ENCODE results near the gene ALG2.

Gene ALG2

DNA sequence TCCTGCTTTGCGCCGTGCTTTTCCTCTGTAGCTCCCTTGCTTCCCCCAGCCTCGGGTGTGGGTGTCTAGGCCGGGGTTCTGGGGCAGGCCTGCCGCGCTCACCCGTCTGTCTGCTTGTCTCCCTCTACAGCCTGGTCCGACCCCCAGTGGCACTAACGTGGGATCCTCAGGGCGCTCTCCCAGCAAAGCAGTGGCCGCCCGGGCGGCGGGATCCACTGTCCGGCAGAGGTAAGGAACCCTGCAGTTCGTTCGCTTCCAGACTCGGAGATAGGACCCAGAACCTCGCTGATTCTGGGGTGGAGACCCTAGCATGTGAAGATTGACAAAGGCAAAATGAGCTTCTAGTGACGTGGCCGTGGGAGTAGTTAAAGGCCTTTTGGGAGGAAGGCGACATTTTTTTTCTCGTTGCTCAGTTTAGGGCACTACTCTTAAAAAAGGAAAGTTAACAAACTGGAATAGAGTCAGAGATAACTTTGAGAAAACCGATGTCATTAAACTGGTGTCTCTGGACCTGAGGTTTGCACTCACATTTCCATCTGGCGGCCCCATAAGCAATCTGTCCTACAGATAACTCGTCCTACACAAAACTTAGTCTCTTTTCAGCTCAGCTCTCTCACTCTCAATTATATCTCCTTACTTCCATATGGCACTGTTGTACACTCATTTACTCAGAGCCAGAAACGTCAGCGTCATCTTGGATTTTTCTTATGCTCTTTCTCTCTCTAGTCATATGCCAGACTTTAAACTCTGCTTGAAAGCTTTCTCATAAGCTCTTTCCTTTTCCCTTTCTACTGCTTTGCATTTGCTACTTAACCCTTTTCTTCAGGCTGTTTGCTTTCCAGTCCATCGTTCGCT, 901 bp upstream of the ALG2 start:
- no peak for DNase-seq (ENCODE audit: low read depth, low spot score)
- H3K27me3 ChIP-seq (ENCODE audit: insufficient read depth, insufficient read length): no peaks in the 10 kb centered on the region
- H3K4me1 ChIP-seq (ENCODE audit: insufficient read depth, insufficient read length): no peaks in the 10 kb centered on the region
- peak overlapping the region; percentile 100 for H3K9ac ChIP-seq (ENCODE audit: insufficient read length, low read depth)
- no peaks in the 10 kb centered on the region for H3K9me3 ChIP-seq (ENCODE audit: insufficient read depth, low read length)
- TF ChIP-seq SUZ12 (IDR thresholded peaks at IDR 0.05; ENCODE audit: extremely low read depth, insufficient read depth, insufficient read length): no peak
- no peak for TF ChIP-seq YY1 (IDR thresholded peaks at IDR 0.05; ENCODE audit: insufficient read depth, insufficient read length)
- no peak for TF ChIP-seq ZNF274 (IDR thresholded peaks at IDR 0.05; ENCODE audit: low read depth, low read length)
- H3K36me3 ChIP-seq (ENCODE audit: insufficient read depth, insufficient read length, low read length): peaks cover 68% of the 10 kb centered on the region
- peak overlapping the region; percentile 99 for H3K4me3 ChIP-seq (ENCODE audit: insufficient read length, low read depth)

DNA sequence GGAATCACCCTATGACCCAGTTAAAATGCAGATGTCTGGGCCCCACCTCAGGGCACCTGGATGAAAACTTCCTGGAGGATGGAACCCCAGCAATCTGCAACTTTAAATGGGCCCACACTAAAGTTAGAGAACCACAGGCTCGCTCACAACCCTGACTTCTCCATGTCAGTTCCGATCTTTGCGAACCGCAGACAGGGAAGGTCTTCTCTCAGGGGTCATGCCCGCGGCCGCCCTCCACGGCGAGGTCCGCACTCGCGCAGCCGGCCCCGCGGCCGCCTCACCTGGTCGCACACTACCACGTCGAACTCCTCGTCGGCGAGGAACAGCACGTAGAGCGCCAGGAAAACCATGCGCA, 499 bp downstream of the ALG2 start:
- H3K9me3 ChIP-seq (ENCODE audit: insufficient read depth, low read length): no peaks in the 10 kb centered on the region
- H3K36me3 ChIP-seq (ENCODE audit: insufficient read depth, insufficient read length, low read length): peaks cover 71% of the 10 kb centered on the region
- peak overlapping the region; percentile 100 for H3K9ac ChIP-seq (ENCODE audit: insufficient read length, low read depth)
- H3K4me3 ChIP-seq (ENCODE audit: insufficient read length, low read depth): peak overlapping the region; percentile 99
- no peaks in the 10 kb centered on the region for H3K4me1 ChIP-seq (ENCODE audit: insufficient read depth, insufficient read length)
- no peaks in the 10 kb centered on the region for H3K27me3 ChIP-seq (ENCODE audit: insufficient read depth, insufficient read length)
- no peak for DNase-seq (ENCODE audit: low read depth, low spot score)
- TF ChIP-seq SUZ12 (IDR thresholded peaks at IDR 0.05; ENCODE audit: extremely low read depth, insufficient read depth, insufficient read length) (no peak), YY1 (IDR thresholded peaks at IDR 0.05; ENCODE audit: insufficient read depth, insufficient read length) (no peak), ZNF274 (IDR thresholded peaks at IDR 0.05; ENCODE audit: low read depth, low read length) (no peak)

DNA sequence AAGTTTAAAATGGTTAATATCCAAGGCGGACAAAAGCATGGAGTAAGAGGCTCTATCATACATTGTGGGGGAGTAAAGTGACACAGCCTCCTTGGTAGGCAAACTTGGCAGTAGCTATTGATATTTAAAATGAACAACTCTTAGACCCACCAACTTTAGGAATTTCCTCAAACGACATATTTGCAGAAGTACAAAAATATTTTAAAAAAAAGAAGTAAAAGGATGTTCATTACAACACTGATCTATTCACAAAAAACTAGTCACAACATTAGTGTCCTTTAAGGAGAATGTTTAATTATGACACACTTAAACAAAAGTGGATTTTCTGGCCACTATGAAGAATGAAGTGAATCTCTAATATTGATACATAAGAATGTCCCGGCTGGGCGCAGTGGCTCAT, 1.7 kb downstream of the ALG2 start:
- peaks cover 71% of the 10 kb centered on the region for H3K36me3 ChIP-seq (ENCODE audit: insufficient read depth, insufficient read length, low read length)
- no peak overlapping the region for H3K9ac ChIP-seq (ENCODE audit: insufficient read length, low read depth)
- DNase-seq (ENCODE audit: low read depth, low spot score): no peak
- no peaks in the 10 kb centered on the region for H3K4me1 ChIP-seq (ENCODE audit: insufficient read depth, insufficient read length)
- TF ChIP-seq SUZ12 (IDR thresholded peaks at IDR 0.05; ENCODE audit: extremely low read depth, insufficient read depth, insufficient read length) (no peak), ZNF274 (IDR thresholded peaks at IDR 0.05; ENCODE audit: low read depth, low read length) (no peak), YY1 (IDR thresholded peaks at IDR 0.05; ENCODE audit: insufficient read depth, insufficient read length) (no peak)
- no peaks in the 10 kb centered on the region for H3K27me3 ChIP-seq (ENCODE audit: insufficient read depth, insufficient read length)
- H3K4me3 ChIP-seq (ENCODE audit: insufficient read length, low read depth): no peak overlapping the region
- H3K9me3 ChIP-seq (ENCODE audit: insufficient read depth, low read length): no peaks in the 10 kb centered on the region

DNA sequence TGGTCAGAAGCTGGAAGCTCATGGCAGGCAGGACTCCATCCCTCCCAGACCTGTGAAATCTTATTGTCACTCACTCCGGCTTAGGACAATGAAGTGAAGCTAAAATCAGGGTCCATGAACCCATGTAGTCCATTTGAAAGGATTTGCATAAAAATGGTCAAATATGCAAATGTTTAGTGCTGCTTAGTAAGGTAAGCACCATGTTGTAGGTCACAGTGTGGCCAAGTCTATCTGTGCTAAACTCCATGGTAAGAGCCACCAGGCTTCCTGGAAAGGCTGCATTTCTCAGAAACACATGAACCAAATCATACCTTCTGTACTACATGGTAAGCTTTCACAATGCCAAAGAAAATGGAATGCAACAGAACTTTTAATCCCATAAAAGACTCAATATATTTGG, 5.7 kb downstream of the ALG2 start:
- no peaks in the 10 kb centered on the region for H3K4me1 ChIP-seq (ENCODE audit: insufficient read depth, insufficient read length)
- no peaks in the 10 kb centered on the region for H3K27me3 ChIP-seq (ENCODE audit: insufficient read depth, insufficient read length)
- peaks cover 51% of the 10 kb centered on the region for H3K36me3 ChIP-seq (ENCODE audit: insufficient read depth, insufficient read length, low read length)
- no peaks in the 10 kb centered on the region for H3K9me3 ChIP-seq (ENCODE audit: insufficient read depth, low read length)
- no peak for TF ChIP-seq ZNF274 (IDR thresholded peaks at IDR 0.05; ENCODE audit: low read depth, low read length)
- no peak for TF ChIP-seq SUZ12 (IDR thresholded peaks at IDR 0.05; ENCODE audit: extremely low read depth, insufficient read depth, insufficient read length)
- no peak for TF ChIP-seq YY1 (IDR thresholded peaks at IDR 0.05; ENCODE audit: insufficient read depth, insufficient read length)
- no peak overlapping the region for H3K4me3 ChIP-seq (ENCODE audit: insufficient read length, low read depth)
- H3K9ac ChIP-seq (ENCODE audit: insufficient read length, low read depth): no peak overlapping the region
- no peak for DNase-seq (ENCODE audit: low read depth, low spot score)

DNA sequence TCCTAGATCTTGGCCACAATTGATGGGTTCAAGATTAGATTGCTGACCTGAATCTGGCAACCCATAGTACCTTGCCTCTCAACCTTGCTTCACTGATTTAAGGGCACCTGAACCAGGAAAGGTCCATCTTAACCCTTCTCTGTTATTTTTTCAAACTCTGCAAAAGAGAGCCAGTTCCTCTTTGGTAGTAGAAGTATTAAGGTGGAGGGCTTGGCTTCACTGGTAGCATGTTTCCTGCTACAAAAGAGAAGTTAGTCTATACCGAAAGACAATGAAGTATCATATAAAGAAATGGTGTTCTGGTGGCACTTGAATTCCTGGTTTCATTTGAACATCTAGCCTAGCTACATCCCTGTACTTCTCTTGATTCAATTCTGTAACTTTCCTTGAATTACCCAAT, 8.5 kb downstream of the ALG2 start:
- TF ChIP-seq YY1 (IDR thresholded peaks at IDR 0.05; ENCODE audit: insufficient read depth, insufficient read length) (no peak), ZNF274 (IDR thresholded peaks at IDR 0.05; ENCODE audit: low read depth, low read length) (no peak), SUZ12 (IDR thresholded peaks at IDR 0.05; ENCODE audit: extremely low read depth, insufficient read depth, insufficient read length) (no peak)
- H3K27me3 ChIP-seq (ENCODE audit: insufficient read depth, insufficient read length): no peaks in the 10 kb centered on the region
- no peak for DNase-seq (ENCODE audit: low read depth, low spot score)
- no peak overlapping the region for H3K9ac ChIP-seq (ENCODE audit: insufficient read length, low read depth)
- H3K4me1 ChIP-seq (ENCODE audit: insufficient read depth, insufficient read length): no peaks in the 10 kb centered on the region
- H3K4me3 ChIP-seq (ENCODE audit: insufficient read length, low read depth): no peak overlapping the region
- H3K9me3 ChIP-seq (ENCODE audit: insufficient read depth, low read length): no peaks in the 10 kb centered on the region
- H3K36me3 ChIP-seq (ENCODE audit: insufficient read depth, insufficient read length, low read length): peaks cover 33% of the 10 kb centered on the region

DNA sequence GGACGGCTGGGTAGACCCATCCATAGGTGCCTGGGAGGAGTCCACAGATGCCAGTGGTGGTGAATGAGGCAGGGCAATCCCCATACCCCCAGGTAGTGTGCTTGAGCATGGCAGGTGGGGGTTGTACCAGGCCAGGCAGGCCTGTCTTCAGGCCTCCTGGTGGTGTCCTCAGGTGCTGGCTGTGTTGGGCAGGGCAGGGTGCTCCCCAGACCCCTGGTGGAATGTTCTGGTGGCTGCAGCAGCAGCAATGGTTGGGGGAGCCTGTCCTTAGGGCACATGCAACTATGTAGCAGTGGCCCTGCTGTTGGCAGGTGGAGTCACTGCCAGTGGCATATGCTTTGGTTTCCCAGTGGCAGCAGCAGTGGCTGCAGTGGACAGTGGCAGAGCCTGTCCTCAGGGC, 10.0 kb downstream of the ALG2 start:
- no peak for DNase-seq (ENCODE audit: low read depth, low spot score)
- Histone ChIP-seq H3K4me3 (ENCODE audit: insufficient read length, low read depth) (no peak overlapping the region), H3K27me3 (ENCODE audit: insufficient read depth, insufficient read length) (no peaks in the 10 kb centered on the region), H3K4me1 (ENCODE audit: insufficient read depth, insufficient read length) (no peaks in the 10 kb centered on the region), H3K9ac (ENCODE audit: insufficient read length, low read depth) (no peak overlapping the region), H3K9me3 (ENCODE audit: insufficient read depth, low read length) (no peaks in the 10 kb centered on the region), H3K36me3 (ENCODE audit: insufficient read depth, insufficient read length, low read length) (peaks cover 19% of the 10 kb centered on the region)
- TF ChIP-seq ZNF274 (IDR thresholded peaks at IDR 0.05; ENCODE audit: low read depth, low read length): no peak
- no peak for TF ChIP-seq SUZ12 (IDR thresholded peaks at IDR 0.05; ENCODE audit: extremely low read depth, insufficient read depth, insufficient read length)
- TF ChIP-seq YY1 (IDR thresholded peaks at IDR 0.05; ENCODE audit: insufficient read depth, insufficient read length): no peak

DNA sequence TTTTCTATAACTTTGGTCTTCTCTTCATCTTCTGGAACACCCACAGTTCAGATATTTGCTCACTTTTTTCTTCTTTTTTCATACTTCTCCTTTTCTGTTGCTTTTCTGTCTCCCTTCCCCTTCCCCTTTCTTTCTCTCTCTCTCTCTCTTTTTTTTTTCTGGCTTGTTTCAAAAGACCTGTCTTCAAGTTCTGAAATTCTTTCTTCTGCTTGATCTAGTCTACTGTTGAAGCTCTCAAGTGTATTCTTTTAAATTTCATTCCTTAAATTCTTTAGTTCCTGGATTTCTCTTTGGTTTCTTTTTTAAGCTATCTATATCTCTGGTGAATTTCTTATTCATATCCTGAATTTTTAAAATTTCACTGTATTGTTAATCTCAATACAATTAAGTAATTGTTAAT, 11.2 kb downstream of the ALG2 start:
- Histone ChIP-seq H3K27me3 (ENCODE audit: insufficient read depth, insufficient read length) (no peaks in the 10 kb centered on the region), H3K4me3 (ENCODE audit: insufficient read length, low read depth) (no peak overlapping the region), H3K4me1 (ENCODE audit: insufficient read depth, insufficient read length) (no peaks in the 10 kb centered on the region), H3K9ac (ENCODE audit: insufficient read length, low read depth) (no peak overlapping the region), H3K9me3 (ENCODE audit: insufficient read depth, low read length) (no peaks in the 10 kb centered on the region), H3K36me3 (ENCODE audit: insufficient read depth, insufficient read length, low read length) (peaks cover 7% of the 10 kb centered on the region)
- no peak for DNase-seq (ENCODE audit: low read depth, low spot score)
- TF ChIP-seq ZNF274 (IDR thresholded peaks at IDR 0.05; ENCODE audit: low read depth, low read length) (no peak), SUZ12 (IDR thresholded peaks at IDR 0.05; ENCODE audit: extremely low read depth, insufficient read depth, insufficient read length) (no peak), YY1 (IDR thresholded peaks at IDR 0.05; ENCODE audit: insufficient read depth, insufficient read length) (no peak)
